ENCODE measurements around the gene PTGDR. TPM values are rescaled to one million over a fixed set of nuclear protein-coding genes. Genes with fewer than 3 reads are reported as not detected.

The PTGDR gene, protein sequence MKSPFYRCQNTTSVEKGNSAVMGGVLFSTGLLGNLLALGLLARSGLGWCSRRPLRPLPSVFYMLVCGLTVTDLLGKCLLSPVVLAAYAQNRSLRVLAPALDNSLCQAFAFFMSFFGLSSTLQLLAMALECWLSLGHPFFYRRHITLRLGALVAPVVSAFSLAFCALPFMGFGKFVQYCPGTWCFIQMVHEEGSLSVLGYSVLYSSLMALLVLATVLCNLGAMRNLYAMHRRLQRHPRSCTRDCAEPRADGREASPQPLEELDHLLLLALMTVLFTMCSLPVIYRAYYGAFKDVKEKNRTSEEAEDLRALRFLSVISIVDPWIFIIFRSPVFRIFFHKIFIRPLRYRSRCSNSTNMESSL
- total RNA-seq, result not detected in 2 replicates

DNA sequence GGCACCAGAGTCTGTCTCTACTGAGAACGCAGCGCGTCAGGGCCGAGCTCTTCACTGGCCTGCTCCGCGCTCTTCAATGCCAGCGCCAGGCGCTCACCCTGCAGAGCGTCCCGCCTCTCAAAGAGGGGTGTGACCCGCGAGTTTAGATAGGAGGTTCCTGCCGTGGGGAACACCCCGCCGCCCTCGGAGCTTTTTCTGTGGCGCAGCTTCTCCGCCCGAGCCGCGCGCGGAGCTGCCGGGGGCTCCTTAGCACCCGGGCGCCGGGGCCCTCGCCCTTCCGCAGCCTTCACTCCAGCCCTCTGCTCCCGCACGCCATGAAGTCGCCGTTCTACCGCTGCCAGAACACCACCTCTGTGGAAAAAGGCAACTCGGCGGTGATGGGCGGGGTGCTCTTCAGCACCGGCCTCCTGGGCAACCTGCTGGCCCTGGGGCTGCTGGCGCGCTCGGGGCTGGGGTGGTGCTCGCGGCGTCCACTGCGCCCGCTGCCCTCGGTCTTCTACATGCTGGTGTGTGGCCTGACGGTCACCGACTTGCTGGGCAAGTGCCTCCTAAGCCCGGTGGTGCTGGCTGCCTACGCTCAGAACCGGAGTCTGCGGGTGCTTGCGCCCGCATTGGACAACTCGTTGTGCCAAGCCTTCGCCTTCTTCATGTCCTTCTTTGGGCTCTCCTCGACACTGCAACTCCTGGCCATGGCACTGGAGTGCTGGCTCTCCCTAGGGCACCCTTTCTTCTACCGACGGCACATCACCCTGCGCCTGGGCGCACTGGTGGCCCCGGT is at the start of gene PTGDR:
Gene PTGDR (plus strand): TSS at position 198 of the 778 bp plus-strand sequence. CDS start 117 bp downstream, at position 315.
- peaks cover 29% of the 10 kb centered on the region for H3K27me3 ChIP-seq (ENCODE audit: control insufficient read depth, insufficient read depth, low read length)
- no peaks in the 10 kb centered on the region for H3K36me3 ChIP-seq (ENCODE audit: control insufficient read depth, insufficient read depth, low read length)
- DNase-seq (ENCODE audit: low read depth), result no peak
- no peak within 1 kb of the TSS for H3K4me3 ChIP-seq (ENCODE audit: low read depth, low read length)
- no peak for FAIRE-seq
- TF ChIP-seq, protein P1, sequence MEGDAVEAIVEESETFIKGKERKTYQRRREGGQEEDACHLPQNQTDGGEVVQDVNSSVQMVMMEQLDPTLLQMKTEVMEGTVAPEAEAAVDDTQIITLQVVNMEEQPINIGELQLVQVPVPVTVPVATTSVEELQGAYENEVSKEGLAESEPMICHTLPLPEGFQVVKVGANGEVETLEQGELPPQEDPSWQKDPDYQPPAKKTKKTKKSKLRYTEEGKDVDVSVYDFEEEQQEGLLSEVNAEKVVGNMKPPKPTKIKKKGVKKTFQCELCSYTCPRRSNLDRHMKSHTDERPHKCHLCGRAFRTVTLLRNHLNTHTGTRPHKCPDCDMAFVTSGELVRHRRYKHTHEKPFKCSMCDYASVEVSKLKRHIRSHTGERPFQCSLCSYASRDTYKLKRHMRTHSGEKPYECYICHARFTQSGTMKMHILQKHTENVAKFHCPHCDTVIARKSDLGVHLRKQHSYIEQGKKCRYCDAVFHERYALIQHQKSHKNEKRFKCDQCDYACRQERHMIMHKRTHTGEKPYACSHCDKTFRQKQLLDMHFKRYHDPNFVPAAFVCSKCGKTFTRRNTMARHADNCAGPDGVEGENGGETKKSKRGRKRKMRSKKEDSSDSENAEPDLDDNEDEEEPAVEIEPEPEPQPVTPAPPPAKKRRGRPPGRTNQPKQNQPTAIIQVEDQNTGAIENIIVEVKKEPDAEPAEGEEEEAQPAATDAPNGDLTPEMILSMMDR (IDR thresholded peaks at IDR 0.05; ENCODE audit: insufficient read depth, low read length, severe bottlenecking), result no peak

DNA sequence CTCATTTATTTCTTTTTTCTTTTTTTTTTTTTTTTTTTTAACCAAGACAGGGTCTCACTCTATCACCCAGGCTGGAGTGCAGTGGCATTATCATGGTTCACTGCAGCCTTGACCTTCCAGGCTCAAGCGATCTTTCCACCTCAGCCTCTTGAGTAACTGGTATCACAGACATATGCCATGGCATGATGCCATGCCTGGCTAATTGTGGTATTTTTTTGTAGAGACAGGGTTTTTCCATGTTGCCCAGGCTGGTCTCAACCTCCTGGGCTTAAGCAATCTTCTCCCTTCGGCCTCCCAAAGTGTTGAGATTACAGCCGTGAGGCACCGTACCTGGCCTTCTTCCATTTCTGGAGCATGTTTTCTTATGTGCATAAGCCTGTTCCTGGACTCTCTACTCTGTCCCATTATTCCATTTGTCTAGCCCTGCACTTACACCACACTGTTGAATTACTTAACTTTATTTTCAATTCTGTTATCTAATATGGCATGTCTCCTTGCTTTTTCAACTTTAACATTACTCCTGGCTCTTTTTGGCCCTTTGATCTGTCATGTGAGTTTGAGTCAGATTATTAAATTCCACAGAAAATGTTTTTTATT is 47.9 kb upstream of the PTGDR start:
- TF ChIP-seq, protein P1 (IDR thresholded peaks at IDR 0.05; ENCODE audit: insufficient read depth, low read length, severe bottlenecking), result no peak
- no peak for DNase-seq (ENCODE audit: low read depth)
- Histone ChIP-seq H3K4me3 (ENCODE audit: low read depth, low read length) (no peak overlapping the region), H3K27me3 (ENCODE audit: control insufficient read depth, insufficient read depth, low read length) (no peaks in the 10 kb centered on the region), H3K36me3 (ENCODE audit: control insufficient read depth, insufficient read depth, low read length) (no peaks in the 10 kb centered on the region)
- no peak for FAIRE-seq

DNA sequence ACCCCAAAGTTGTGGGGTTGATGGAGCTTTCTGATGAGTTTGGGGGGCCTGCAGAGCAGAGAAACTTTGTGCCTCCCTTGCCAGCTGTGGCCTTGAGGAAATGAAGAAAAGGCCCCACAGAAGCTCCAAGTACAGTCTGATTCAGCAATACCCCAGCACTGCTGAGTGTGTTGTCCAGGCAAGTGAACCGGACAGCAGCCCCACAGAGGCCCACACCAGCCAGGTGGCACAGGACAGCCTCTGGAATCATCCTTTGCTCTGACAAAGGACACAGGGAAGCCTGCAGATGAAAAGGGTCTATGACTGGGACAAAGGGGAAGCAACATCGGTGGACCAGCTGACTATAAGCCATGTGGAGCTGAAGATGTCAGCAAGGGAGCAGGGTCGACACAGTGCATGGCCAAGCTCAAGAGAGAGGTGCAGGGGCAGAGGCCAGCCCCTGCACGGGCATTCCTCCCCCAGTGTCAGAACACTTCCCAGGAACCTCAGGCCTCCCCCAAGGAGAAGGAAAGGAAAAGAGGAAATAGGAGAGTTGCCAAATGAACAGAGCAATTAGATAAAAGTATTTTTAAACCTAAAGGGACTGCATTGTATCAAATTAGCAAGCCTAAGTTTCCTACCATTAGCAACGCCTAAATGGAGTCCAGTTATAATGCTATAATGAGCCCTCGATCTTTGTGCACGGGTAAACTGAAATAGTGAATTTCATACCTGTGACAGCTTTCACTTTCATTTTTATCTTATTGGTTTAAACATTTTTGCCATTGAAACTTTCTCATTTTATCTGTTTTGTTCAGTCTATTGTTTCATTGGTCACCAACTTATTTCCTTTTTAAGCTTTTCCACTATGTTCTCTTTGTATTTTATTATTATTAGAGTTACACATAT is 46.3 kb upstream of the PTGDR start:
- TF ChIP-seq, protein P1 (IDR thresholded peaks at IDR 0.05; ENCODE audit: insufficient read depth, low read length, severe bottlenecking), result no peak
- DNase-seq (ENCODE audit: low read depth) (no peak), FAIRE-seq (no peak)
- Histone ChIP-seq H3K4me3 (ENCODE audit: low read depth, low read length) (no peak overlapping the region), H3K27me3 (ENCODE audit: control insufficient read depth, insufficient read depth, low read length) (no peaks in the 10 kb centered on the region), H3K36me3 (ENCODE audit: control insufficient read depth, insufficient read depth, low read length) (no peaks in the 10 kb centered on the region)

DNA sequence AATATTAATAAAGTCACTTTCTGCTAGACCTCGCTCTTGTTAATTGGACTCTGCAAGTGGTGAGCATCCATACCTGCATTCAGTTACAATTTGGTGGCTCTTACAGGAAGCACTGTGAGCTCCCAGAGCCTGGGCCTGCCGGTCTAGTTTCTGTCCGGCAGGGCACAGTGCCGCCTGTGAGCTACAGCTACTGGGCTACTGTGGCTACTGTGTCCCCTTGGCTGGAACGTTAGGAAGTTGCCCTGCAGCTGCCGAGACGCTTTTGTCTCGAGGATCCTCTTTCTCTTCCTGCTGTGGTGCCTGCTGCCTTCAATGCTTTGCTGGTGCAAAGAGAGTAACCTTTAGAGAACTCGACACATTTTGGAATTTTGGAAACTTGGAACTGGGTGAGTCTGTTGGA is 44.6 kb upstream of the PTGDR start:
- H3K27me3 ChIP-seq (ENCODE audit: control insufficient read depth, insufficient read depth, low read length), result peaks cover 2% of the 10 kb centered on the region
- H3K36me3 ChIP-seq (ENCODE audit: control insufficient read depth, insufficient read depth, low read length), result no peaks in the 10 kb centered on the region
- DNase-seq (ENCODE audit: low read depth) (no peak), FAIRE-seq (no peak)
- TF ChIP-seq, protein P1 (IDR thresholded peaks at IDR 0.05; ENCODE audit: insufficient read depth, low read length, severe bottlenecking), result no peak
- no peak overlapping the region for H3K4me3 ChIP-seq (ENCODE audit: low read depth, low read length)

DNA sequence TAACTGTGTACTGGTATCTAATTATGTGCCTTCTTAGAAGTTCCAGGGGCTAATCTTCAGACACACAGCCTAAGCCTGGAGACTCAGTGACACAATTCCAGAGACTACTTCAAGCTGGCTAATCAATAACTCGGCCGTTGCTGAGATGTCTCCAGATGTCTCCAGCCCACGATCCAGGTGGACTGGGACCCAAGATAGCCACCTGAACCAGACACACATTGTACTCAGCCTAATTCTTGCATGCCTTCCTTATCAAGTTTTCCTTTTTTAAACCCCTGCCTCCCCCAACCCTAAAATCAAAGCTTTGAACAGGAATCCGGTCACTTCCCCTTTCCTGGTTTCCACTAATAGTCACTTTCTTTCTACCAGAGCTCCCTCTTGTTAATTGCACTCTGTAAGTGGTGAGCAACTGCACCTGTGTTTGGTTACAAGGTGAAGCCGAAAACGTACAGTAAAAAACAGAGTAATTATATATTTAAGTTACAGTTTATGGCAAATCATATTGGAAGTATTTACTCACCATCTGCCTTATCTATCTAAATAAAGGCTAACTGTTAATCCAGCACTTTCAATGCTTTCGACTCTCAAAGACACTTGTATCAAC is 39.8 kb upstream of the PTGDR start:
- Histone ChIP-seq H3K36me3 (ENCODE audit: control insufficient read depth, insufficient read depth, low read length) (no peaks in the 10 kb centered on the region), H3K27me3 (ENCODE audit: control insufficient read depth, insufficient read depth, low read length) (peaks cover 2% of the 10 kb centered on the region), H3K4me3 (ENCODE audit: low read depth, low read length) (no peak overlapping the region)
- FAIRE-seq (no peak), DNase-seq (ENCODE audit: low read depth) (no peak)
- TF ChIP-seq, protein P1 (IDR thresholded peaks at IDR 0.05; ENCODE audit: insufficient read depth, low read length, severe bottlenecking), result no peak
